ENCODE results near the gene PPM1H.

- no peak for TF ChIP-seq POLR2AphosphoS5 (IDR thresholded peaks at IDR 0.05; ENCODE audit: insufficient read depth in 1 of 2, low read depth in 1 of 2)
- TF ChIP-seq CTCF (IDR thresholded peaks at IDR 0.05): no peak
- no peak for TF ChIP-seq POLR2A (IDR thresholded peaks at IDR 0.05)
These were observed 107.1 kb downstream of the PPM1H start for GRCh38 chr12:62827855-62828254.

Measured in vagina (tissue), 2 donors.